ENCODE data around the gene GTPBP3.

Gene GTPBP3

DNA sequence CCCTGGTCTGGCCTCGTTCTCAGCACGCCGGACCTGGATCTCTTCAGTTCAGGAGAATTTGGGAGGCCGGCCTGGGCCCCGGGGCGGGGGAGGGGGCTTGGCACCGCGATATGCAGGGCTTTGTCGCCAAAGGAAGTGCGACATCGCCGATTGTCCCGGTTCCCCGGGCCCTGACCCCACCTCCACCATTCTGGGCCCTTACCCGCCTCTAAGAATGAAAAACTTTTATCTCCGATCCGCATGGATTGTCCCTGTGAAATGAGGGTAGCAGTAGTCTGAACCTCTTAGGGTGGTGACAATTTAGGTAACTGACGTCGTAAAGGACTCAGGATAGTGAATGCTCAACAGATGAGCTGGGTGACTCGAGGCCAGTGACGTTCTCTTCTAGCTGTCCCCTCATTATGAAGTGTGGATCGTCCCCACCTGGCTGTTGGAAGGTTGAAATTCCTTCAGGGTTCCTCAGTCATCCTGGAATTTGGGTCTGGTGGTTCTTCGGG is 27.3 kb upstream of the GTPBP3 start:
- DNase-seq = no peak

DNA sequence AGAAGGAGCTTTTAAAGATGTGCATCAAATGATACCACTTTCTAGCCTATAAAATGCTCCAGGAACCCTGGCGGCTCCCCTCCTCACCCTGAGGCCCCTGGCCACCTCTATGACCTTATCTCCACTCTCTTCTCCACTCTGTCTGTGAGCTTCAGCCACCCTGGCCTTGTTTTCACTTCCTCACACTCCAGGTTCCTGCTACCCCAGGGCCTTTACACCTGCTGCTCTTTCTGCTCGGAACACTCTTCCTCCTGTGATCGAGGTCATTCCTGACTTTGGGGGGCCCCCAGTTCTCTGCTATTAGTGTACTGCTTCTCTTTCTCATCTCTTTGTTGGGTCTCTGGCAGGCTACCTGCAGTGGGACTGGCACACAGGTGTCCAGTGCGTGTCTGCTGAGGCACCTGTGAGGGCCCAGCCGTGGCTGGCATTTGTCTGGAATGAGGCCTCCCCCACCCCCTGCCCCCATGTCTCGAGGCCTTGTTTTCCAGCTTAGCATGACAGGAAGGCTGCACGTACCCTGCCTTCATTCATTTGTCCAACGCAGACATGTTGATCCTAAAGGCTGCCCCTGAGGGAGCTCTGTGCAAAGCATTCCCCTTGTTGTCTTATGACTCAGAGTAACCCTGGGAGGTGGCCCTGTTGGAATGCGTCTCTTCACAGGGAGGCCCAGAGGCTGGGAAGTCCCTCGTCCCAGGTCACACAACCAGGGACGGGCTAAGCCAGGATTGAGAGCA is 25.7 kb upstream of the GTPBP3 start:
- DNase-seq = no peak

DNA sequence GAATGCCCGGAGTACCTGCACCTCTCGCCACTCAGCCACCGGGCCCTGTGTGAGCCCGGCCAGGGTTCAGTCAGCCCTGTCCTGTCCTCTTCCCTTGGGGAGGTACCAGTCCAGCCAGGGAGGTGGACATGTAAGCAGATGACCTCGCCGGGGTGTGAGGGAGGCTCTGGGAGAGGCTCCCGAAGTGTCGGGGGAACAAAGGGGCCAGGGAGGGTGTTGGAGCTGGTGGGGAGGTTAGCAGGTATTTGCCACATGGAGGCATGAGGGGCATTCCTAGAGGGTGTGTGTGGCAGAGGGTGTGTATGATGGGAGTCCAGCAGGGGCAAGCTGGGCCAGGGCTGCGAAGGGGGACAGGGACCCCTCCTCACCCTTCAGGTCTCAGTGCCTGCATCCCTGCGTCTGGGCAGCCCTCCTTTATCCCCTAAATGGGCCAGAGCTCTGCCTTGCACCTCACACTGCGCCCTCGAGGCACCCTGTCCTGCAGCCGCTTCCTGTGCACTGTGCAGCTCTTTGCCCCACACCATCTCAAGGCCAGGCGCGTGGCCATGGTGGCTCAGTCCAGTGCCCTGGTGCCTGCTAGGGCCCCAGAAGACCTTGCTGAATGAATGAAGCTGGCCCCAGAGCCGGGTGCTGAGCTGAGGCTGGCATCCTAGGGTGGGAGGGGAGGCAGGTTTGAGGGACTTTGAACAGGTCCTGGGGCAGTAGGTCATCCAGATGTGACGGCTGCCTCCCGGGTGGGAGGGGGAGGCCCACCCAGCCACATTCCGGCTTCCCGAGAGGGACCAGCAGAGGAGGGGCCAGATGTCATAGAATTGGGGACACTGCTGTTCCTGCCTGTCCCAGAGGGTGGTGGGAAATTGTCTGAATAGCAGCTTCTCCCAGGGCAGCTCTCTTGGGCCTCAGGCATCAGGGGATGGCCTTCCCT is 24.9 kb upstream of the GTPBP3 start:
- no peak for DNase-seq

DNA sequence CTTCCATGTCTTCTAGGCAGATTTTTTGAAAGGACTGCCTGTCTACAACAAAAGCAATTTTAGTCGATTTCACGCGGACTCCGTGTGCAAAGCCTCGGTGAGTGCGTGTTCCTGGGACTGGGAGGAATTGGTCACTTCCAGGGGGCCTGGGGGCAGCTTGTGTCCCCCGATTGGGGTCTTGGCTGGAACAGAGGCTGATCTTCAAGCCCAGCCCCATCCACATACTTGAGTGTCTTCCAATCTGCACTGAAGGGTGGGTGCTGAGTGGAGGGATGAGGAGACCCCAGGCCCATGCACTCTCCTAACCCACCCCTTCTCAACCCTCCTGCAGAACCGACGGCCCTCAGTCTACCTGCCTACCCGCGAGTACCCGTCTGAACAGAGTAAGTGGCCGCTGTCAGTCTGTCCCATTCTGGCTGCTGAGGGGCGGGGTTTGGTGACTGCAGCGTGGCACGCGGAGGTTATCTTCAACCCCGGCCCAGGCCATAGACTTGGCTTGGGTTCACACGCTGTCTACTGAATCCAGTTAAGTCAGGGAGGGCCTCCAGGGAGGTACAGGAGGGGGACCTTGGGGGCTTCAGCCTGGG is 23.3 kb upstream of the GTPBP3 start:
- no peak for DNase-seq

DNA sequence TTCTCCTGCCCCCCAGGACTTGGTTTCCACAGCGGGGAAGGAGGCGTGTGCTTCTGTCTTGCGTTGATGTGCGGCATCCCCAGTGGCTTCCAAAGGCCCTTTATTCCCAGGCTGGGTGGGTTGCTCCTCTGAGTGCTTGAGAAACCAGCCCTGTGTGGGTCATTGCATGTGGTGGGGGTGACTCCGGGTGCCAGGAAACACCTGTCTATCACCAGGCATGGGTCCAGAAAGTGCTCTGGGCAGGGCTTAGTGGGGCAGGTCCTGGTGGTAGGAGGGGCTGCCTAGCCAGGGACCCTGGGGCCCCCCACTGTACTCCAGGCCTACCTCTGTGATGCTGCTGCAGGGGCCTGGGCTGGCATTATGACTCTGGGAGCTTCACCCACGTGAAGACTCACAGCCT is 18.4 kb upstream of the GTPBP3 start:
- DNase-seq = no peak

DNA sequence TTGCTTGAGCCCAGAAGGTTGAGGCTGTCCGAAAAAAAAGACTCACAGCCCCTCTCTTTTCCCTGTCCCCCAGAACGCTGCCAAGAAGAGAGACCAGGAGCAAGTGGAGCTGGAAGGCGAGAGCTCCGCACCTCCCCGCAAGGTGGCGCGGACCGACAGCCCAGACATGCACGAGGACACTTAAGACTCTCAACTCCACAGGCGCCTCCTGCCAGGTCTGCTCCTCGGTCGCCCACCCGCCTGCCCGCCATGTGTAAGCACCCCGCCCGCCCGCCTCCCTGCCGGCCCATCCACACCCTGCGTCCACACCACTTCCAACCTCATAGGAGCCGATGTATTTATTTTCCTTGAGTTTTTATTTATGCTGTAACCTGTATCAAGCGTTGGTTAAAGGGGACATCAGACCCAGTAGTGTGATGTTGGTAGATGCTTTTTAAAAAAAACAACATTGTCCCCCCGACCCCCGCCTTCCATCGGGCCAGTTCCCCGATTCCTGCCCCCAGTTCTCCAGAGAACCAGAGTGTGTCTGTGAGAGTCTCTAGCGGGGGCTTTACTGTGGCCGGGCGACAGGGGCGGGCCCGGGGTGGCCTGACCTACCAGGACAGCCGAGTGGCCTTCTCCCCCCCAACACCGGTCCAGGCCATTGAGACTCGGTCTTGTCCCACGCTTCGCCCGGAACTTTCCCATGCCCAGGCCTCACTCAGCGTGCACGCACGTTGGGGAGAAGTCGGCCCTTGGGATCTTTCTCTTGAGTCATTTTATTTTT is 17.7 kb upstream of the GTPBP3 start:
- DNase-seq = no peak

DNA sequence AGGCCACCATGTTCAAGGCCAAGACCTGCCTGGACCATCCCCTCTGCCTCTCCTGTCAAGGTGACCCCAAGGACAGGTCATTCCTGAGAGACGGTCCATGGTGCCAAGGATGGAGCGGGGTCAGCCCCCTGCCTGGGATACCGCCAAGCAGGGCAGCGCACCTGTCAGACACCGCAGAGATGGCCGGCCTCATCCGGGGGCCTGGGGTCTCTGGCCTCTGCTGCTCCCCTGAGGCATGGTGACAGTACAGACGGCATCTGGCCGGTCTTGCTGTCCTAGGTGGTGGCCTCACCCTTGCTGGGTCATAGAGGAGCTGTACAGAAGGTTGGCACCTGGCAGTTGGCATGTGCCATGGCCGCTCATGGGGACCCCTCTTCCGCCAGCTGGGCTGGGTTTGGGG is 16.9 kb upstream of the GTPBP3 start:
- no peak for DNase-seq

DNA sequence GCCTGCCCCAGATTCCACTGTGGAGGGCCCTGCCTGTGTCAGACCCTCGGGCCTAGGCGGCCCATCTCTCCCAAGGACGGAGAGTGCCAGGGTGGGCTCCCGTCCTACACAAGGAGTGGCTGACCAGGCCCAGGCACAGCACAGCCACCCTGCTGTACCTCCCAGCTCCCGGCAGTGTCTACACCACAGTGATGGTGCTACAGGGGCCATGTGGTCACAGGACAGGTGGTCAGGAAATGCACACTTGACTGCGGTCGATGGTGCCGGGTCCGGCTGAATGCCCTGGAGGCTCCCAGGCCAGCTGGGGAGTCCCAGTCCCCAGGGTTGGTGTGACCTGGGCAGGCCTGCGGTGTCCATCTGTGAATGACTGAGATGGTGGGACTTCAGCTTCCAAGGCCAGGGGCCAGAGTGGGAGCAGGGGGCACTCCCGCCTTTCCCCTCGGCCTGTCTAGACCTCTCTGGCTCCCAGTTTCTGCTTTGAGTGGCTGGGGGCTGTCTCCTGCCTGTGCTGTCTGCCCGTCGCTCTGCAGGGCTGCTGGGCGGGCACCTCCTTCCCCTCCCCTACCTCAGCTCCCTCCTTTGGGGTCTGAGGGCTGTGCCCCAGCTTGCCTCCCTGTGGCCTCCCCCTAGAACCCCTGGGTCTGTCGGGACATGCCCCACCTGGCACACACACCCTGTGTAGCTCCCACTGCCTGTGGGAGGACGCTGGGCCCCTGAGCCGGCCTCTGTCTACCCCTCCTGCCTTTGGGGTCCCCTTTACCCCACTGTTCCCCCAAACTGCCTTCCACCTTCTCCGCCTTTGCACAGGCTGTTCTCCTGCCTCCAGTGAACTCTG is 15.5 kb upstream of the GTPBP3 start:
- no peak for DNase-seq

DNA sequence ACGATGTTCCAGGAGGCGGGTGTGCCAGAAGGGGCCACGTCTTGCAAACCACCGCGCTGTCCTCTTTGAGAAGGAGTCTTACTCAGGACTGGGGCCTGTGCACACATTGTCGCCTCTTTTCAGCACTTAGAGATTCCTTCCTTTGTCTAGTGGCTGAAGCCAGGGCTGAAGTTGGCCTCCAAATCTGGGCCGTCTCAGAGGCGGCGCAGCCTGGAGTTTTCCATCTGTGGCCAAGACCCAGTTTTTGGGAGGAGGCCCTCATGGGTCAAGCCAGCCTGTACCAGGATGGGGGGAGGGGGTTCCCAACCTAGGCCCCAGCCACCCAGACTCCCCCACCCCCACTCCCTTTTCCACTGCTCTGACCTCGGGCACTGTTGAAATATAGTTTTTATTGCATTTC is 14.5 kb upstream of the GTPBP3 start:
- no peak for DNase-seq

DNA sequence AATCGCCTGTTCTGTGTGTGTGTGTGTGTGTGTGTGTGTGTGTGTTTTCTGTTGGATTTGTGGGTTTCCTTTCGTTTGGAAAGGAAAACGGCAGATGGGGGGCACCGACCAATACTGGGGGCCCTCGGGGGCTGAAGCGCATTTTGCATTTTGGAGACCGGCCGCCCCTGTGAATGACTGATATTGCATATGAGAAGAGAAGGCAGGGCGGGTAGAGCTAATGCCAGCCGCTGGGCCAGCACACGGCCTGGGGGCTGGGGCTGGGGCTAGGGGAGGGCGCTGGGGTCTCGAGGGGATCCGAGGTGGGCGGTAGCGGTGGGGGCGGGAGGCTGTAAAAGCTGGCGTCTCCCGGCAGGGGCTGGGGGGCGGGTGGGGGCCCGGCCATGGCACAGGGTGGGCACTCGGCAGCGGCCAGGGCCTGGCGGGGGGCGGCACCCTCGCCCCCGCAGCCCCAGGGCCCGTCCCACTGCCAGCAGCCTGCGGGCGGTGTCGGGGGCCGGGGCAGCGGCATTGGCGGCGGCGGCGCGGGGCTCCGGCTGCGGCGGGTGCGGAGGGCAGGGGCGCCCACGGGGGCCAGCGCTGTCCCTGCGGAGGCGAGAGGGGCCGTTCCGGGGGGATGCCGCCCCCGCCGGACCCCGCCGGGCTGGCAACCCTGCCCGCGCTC is 13.9 kb upstream of the GTPBP3 start:
- no peak for DNase-seq

DNA sequence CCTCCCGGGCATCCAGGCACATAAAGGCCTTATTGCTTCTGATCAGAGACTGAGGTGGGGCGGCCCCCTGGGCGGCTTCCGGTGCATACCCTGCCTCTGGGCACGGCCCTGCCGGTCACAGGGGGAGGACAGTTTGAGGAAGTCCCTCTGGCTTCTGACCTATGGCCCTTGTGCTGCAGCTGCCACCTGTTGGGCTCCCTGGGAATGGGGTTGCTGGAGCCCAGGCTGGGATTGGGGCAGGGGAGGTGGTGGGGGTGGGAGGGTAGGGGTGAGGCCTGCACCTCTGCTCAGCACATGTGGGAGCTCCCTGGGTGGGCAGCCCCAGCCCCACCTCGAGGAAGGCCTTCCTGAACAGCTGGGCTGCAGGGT is 13.4 kb upstream of the GTPBP3 start:
- no peak for DNase-seq

DNA sequence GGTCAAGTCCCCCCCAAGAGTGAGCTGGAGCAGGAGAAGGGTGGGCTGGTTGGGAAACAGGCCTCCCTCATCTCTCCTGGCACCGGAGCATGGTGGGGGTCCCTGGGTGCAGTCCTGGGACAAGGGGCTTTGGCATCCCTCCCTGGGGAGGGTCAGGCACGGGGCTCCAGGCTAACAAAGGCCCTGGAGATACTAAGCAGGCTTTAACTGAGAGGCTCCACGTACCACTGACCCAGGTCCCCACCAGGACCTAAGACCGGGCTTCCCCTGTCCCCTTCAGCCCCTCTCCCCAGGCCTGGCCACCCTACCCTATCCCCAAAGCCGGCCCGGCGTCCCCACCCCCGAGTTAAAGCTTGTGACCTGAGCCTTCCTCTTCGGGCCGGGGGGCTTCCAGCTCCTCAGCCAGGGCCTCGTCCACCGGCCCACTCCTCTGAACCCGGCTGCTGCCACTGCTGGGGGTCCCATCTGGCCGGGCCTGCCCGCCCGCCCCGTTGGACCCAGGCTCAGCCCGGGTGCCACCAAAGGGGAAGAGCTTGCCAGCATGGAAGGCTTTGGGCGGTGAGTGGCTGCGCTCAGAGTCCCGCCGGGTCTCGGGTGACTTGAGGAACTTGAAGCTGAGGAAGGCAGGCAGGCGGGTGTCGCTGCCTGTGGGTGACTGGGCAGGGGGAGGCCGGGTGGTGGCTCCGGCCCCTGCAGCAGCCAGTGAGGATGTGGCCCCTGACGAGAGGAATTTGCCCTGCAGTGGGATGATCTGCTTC is 12.8 kb upstream of the GTPBP3 start:
- DNase-seq = no peak

DNA sequence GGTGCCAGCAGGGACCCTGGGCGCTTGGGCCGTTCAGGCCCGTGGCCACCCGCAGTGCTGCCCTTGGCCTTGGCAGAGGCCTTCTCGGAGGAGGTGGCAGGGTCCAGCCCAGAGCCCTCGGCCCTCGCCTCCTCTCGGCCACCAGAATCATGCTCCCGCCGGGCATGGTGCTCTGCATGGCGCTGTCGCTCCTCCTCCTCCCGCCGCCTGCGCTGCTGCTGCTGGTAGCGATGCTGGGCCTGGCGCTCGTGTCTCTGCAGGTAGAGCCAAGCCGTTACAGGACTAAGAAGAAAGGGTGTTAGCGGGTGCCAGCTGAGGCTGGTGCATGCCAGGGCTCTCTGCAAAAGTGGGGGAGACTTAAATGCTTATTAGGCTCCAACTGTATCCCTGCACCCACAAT is 12.2 kb upstream of the GTPBP3 start:
- no peak for DNase-seq

DNA sequence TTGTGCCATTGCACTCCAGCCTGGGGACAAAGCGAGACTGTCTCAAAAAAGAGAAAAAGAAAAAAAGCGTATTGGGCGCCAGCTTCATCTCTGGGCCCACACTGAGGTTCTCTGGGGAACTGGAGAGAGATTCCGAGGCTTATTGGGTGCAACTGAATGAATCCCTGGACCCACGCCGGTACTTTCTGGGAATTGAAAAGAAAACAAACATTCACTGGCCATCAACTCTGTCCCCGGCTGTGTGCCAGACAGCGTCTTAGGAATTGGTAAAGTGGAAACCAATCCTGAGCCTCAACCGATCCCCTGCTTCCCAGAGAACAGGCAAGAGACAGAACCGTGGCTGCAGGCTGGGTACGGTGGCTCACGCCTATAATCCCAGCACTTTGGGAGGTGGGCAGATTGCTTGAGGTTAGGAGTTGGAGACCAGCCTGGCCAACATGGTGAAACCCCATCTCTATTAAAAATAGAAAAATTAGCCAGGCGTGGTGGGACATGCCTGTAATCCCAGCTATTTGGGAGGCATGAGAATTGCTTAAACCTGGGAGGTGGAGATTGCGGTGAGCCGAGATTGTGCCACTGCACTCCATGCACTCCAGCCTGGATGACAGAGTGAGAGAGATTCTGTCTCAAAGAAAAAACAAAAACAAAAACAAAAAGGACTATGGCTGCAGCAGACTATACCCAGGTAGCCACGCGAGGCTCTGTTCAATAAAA is 11.3 kb upstream of the GTPBP3 start:
- DNase-seq = no peak

DNA sequence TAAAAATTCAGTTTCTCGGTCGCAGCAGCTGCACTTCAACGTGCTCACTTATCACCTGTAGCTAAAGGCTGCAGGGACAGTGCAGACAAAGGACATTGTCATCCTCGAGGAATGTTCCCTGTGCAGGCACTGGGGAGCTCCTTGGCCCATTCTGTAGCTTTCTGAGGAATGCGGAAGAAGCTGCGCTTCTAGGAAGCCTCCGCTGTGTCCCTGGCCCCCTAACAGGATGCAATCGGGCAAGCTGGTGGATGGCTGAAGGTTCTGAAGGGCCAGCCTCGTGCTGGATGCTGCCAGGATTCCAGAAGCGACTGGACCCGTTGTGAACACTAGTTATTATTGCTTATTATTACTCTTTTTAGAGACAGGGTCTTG is 10.8 kb upstream of the GTPBP3 start:
- DNase-seq = no peak

DNA sequence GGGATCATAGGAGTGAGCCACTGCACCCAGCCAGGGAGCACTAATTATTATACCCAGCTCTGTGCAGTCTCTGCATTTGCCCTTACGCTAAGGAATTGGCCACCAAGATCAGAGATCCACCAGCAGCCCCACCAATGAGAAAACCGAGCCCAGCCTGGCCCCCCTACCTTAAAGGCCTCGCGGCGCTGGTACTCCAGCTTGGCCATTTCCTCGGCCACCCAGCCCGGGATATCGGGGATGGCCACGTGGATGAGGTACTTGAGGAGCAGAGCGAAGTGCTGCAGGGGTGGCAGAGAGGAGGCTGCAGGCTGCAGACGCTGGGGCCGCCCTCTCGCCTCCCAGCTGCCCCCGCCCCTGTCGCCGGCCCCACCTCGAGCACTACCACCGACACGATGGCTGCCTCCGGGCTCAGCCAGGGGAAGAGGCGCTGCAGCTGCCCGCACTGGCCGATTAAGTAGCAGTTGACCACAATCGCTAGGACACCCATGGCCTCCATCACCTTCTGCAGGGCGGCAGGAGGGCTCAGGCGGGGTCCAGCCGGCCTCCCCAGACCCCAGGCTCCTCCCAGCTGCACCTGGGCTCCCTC is 10.2 kb upstream of the GTPBP3 start:
- DNase-seq = no peak

DNA sequence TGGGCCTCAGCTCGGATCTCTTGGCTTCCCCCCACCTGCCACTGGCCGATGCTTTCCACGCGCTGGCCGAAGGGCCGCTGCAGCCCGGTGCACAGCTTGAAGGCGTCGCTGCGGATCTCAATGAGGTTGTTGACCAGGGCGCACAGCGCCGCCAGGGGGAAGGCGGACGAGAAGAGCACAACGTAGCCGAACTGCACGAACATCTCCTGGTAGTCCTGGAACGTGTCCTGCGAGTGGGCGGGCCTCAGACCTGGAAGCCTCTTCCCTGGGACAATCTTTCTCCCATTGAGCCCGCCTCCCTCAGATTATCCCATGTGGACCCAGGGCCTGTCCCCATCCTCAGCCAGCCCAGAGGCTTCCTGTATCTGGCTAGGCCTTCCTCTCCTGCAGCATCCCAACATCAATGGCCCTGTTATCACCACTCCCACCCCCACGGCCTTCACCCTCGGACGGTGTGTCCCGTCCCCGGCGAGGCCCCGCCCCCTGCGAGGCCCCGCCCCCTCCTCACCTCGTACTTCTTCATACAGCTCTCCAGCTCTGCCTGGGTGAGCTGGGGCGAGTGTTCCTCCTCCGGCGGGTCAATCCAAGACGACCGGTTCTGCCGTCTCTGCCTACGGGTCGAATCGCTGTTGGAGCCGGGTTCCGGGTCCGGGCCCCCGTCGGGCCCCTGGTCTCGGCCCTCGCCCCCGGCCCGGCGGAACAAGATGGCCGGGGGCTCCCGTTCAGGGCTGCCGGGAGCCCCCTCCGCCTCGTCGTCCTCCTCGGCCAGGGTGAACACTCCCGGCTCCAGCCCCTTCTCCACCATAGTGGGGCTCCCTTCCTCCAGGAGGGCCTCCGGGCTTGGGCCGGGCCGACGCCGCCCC is 9.5 kb upstream of the GTPBP3 start:
- no peak for DNase-seq

DNA sequence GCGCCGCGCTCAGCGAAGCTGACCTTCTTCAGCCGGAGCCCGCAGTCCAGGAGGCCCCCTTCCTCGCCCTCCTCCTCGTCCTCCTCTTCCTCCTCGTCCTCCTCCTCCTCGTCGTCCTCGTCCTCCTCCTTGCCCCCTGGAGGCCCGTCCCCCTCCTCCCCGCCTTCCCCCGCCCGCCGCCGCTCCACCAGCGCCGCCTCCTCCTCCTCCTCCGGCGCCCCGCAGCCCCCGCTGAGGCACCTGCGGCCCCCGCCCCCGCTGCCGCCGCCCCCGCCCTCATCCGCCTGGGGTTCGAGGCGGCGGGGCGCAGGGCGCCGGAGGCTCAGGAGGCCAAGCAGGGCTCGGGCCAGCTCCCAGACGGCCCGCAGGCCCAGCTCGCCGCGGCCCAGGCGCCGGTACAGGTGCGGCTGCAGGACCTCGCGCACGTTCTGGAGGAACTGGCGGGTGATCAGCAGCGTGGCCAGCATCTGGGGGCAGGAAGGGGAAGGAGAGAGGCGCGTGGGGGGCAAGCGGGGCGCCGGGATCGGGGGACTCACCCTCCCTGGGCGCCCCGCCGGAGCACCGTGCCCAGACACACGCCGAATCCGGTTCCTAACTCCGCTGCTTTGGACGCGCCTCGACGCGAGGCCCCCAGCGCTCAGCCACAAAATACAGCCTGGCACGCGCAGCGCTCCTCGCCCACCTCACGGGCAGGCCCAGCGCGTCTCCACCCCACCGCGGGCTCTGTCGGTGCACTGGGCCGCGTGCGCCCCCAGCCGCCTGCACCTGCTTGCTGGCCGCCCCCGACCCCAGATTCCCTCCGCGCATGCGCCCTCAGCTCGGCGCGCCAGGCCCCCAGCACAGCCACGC is 8.6 kb upstream of the GTPBP3 start:
- DNase-seq = no peak
